ENCODE data around the gene TMEM132C. TPM values are rescaled to one million over a fixed set of nuclear protein-coding genes. Genes with fewer than 3 reads are reported as not detected.

TMEM132C gene
- total RNA-seq, 2 experiments from 2014 or later, result not detected

DNA sequence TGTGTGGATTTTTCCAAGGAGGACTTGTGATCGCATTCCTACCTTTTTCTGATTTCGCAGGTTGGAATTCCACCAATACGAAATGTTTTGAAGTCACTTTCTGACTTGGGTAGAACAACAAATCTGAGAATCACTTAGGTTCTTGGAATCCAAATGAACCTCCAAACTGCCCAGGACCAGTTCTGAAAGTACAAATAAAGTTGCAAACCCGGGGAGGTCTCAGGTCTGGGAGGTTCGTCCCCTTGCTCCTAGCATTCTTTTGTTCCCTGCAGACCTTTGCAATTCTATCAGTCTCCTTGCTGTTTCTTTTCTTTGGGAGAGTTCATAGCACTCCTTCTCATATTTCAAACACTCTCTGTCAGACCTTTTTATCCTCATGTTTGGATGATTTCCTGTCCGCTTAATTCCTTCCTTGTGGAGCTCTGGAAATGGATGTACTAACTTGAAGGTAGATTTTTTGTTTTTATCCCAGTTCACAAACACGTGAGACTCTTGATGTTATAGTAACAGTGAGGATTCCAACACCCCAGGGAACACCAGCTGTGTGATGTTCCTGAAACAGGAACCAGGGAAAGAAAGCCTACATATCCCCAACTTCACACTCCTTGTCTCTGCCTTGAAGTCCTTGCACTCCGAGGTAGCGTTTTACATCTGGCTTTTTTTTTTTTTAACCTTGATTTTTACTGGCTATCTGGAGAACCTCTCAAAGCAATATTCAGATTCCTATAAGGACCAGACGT lies 70.6 kb downstream of the TMEM132C start:
- ChIA-PET POLR2A (no interaction called here), CTCF (no interaction called here)

DNA sequence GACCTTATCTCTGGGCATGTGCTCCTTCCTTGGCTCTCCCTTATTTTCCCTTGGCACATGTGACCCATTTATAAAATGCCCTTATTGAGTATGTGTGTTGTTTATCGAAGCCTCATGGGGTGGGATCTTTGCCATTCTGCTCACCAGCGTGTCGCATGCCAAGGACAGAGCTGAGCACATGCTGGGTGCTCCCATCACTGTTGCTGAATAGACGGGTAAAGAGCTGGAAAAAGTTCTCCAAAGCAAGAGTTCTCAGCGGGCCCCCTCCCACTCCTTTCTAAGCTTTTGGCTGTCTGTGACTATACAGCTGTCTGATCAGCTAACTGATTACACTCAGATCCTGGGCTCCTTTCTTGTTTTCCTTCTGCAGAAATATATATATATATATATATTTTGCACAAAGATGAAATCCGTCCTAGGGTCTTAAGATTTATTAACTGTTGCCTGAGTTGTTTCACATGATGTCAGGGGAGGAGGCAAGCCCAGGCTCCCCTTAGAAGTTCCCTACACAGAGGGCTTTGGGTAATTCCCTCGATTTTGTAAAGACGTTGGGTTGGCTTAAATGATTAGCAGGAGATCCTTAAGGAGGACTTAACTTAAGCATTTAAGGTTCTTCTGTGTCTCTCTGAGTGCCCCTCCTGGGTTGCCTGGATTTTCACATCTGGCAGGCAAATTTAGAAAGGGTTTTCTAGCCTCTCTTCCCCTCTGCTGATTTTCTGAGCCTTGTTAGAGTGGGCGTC lies 71.6 kb downstream of the TMEM132C start:
- POLR2A ChIA-PET, result no interaction called here
- CTCF ChIA-PET, result no interaction called here

DNA sequence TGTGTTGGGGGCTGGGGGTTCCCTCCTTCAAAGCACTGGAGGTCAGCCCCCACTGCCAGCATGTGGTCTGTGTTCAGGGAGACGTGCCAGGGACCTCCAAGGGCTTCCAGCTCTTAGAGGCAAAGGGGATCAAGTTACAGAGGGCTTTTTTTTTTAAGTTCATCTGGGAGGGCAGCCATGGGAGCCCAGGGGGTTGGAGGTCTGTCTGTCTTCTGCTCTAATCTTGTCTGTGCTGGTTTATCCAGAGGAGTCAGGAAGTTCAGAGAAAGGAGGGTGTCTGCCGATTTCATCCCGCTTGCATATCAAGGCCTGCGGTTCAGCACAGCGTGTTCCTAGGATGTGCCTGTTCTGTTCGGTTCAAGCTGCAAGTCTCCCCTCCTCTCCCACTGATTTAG lies 72.2 kb downstream of the TMEM132C start:
- ChIA-PET CTCF (no interaction called here), POLR2A (no interaction called here)

DNA sequence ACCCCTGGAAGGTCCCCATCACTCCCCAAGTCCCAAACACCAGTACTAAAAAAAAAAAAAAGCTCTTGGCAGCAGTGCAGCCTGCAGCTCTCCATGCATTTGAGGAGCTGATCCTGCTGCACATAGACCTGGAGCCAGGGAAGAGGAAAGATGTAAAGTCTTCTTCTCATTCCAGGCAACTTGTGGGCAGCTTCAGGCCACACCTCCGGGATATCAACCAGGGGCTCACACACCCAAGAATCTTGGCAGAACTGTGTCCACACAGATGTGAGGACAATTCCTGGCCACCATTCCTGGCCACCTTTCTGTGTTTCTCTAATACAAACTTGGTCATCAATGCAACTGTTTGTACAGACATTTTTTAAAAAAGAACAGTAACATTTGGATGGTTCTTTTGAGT lies 72.7 kb downstream of the TMEM132C start:
- CTCF ChIA-PET, result no interaction called here

DNA sequence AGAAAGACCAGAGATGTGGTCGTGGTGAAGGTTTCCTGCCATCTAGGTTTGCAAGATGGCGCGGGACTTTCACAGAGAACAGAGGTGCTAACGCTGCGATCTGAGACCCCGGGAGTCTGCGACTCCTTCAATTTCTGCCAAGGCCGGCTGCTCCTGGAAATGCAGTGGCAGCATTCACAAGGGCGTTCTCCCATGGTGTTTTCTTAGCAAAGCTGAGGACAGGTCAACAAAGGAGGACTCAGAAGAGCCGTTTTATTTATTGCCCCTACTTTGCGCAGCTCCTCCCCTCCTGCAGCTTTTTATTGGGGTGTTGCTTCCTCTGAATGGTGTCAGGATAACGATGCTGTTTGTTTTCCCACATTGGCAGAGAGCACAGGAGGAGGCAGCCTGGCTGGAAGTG lies 86.3 kb downstream of the TMEM132C start:
- CTCF ChIA-PET, result no interaction called here
- POLR2A ChIA-PET, result no interaction called here

More for the DNA sequence above, 72.7 kb downstream of the TMEM132C start:
- POLR2A ChIA-PET, result no interaction called here

DNA sequence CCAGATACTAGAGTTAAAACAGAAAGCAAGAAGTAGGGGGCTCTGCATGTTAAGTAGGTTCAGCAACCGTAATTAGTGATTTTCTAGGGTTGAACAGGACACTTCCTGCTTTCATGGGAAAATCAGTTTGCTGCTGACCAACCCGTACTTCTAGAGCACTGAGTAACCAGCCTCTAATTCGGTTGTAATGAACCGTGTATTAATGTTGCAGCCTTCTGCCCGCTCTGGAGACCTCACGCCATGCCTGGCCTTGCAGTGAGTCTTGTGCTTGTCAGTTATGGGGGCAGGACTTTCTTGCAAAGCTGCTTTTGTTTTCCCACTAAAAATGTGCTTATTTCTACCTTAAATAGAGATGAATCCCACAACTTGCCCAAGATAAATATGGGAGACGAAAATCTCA lies 89.6 kb downstream of the TMEM132C start:
- ChIA-PET CTCF (no interaction called here), POLR2A (no interaction called here)

DNA sequence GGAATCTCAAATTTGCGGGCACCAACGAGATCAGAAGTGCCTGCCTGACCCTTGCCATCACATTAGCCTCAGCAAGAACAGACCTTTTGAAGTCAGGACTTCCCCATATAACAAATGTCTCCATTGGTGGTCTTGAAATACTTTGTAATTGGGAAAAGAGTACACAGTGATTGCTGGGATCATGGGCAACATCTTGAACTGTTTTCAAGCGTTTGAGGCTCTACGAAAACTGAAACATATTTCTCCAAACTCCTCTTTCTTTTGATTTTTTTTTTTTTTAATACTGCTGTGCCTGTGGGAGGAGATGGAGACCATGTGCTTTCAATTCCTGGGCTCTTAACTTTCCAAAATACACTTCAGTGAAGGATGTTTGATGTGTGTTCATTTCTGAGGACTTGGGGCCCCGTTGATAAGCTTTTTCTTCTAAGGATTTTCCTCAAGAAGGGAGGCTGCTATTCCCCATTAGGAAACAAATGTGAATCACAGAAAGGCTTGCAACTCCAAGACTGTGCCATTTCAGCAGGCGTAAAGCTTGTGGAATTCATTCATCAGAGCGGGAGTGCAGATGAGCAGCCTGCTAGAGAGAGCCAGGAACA lies 94.5 kb downstream of the TMEM132C start:
- POLR2A ChIA-PET, result no interaction called here
- CTCF ChIA-PET, result no interaction called here

DNA sequence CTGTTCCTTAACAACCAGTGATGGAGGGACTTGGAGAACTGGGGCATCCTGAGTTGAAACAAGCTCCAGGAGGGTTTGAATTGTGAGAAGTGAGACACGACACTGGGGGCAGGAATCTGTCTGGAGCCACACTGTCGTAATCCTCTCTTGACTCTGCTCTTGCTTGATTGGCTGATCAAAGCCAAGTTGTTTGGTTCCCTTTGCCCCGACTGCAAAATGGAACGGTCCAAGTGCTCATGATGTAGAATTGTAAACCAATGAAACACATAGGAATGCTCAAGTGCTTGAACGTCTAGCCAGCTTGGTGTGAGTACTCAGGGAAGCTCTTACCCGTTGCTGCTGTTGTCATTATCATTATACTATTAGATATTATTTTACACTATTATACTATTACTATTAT lies 98.1 kb downstream of the TMEM132C start:
- CTCF ChIA-PET, result no interaction called here
- POLR2A ChIA-PET, result no interaction called here

DNA sequence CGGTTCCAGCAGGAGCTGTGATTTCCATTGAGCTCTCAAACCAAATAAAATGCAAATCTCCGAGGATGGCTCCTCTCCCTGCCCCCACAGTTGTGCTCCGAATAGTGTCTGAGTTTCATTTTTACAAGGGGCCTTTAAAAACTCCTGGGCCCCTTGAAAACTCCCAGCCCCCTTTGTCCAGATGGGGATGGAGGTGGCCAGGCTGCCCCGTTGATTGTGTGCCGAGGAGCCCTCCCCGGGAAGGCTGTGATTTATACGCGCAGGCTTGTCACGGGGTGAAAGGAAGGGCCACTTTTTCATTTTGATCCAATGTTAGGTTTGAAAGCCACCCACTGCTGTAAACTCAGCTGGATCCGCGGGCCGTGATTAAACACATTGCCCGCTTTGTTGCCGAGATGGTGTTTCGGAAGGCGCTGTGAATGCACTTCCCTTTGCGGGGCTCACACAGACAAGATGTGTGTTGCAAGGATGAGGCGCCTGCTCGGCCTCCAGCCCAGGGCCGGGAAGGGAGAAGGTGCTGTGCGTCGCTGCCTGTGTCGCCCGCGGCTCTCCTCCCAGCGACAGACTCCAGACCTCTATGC lies 98.8 kb downstream of the TMEM132C start:
- ChIA-PET CTCF (no interaction called here), POLR2A (no interaction called here)

DNA sequence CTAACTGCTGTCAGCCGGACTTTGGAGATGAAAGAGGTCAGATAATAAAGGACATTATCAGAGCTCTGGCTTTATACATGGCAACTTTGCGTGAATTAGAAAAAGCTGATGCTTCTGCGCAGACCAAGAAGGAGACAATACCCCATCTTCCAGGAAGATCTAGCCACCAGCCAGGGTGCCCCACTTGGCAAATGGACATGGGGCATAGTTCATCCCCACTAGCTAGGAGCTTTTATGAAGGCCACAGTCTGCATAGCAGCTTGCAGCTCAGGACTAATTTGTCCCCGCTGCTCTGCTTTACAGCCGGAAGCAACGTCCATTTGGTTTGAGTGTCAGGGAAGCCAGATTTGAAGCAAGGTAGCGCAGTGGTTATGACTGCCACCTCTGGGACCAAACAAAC lies 101.0 kb downstream of the TMEM132C start:
- ChIA-PET POLR2A (no interaction called here), CTCF (no interaction called here)

DNA sequence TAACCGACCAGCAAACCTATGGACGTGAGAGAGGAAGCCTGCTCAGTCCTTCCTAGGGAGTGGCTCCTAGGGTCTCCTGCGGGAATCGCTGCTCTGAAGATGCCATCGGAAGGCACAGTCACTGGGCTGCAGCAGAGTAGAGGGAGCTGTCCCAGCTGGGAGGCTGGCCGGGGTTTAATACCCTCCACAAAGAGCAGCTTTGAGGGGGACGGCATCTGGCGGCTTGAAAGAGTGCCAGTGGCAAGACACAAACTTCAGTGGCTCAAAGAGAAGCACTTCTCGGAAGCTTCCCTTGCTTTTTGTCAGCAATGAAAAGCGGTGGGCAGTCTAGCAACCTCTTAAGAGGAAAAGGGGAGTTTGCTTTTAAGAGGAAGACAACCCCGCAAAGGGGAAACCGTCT lies 114.6 kb downstream of the TMEM132C start:
- CTCF ChIA-PET, result no interaction called here

DNA sequence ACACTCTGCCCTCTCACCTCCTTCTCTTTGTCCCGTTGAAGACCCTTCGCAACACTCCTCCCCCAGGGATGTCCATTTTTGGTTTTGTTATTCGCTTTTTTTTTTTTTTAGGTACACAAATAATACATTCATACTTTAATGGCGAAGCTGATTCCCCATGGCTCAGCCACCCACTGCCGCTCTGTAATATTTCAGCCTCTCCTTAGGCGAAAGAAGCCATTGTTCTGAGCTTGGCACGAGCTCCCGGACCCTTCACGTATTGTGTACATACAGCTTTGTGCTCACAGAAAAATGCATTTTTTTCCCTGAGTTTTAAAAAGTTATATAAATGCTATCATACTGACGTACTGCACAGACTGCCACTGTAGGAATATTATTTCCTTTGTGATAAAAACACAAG lies 115.0 kb downstream of the TMEM132C start:
- ChIA-PET CTCF (no interaction called here), POLR2A (no interaction called here)

More for the DNA sequence above, 114.6 kb downstream of the TMEM132C start:
- POLR2A ChIA-PET, result no interaction called here

DNA sequence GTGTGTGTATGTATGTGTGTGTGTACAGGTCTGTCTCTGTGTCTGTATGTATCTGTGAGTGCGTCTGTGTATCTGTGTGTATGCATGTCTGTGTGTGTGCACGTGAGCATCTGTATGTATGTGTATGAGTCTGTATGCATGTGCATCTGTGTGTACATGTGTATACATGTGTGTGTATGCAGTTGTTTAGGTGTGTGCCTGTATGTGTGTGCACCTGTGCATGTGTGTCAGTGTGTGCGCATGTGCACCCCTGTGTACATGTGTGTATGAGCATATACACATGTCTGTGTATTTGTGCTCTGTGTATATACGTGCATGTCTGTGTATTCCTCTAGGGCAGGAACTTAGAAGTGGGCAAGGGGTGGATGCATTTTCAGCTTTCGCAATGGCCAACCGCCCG lies 116.0 kb downstream of the TMEM132C start:
- ChIA-PET CTCF (no interaction called here), POLR2A (no interaction called here)

DNA sequence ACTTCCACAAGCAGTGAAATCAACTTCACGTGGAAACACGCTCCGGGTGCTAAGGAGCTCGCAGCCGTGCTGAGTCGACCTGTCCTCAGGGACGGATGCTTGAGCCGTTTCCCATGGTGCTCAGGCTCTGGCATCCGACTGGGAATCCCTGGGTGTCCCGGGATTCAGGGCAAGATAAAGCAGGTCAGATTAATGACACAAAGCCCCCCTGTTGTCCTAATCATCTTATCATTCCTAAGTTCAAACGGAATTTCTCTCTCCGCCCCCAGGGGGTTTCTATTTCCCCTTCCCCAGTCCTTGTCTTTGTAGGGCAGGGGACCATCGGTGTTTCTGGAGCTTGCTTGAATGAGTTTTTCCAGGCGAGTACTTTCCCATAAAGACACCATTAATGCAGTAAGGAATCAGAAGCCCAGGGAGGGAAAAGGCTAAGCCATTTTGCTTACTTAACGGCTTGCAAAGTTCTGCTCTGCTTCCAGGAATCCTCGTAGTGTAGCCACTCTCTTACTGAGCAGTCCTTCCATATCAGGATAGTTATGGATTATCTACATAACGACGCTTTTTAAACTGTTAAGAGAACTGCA lies 116.5 kb downstream of the TMEM132C start:
- ChIA-PET CTCF (no interaction called here), POLR2A (no interaction called here)

DNA sequence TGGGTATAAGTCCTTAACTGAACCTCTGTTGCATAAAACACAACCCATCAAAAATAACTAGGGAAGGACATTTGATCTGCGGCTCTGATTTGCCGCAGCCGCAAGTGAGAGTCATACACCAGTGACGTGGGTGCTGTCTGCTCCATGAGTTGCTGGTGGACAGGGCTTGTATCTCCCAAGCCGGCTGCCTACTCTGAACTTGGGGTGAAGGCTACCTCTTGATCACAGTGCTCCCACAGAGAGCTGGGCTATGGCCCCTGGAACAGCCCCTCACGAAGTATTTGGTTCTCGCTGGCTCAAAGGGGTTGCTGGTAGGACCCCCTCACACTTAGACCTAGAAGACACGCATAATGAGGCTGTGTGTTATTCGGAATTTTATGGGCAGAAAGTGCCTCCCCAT lies 118.8 kb downstream of the TMEM132C start:
- POLR2A ChIA-PET, result no interaction called here
- CTCF ChIA-PET, result no interaction called here

DNA sequence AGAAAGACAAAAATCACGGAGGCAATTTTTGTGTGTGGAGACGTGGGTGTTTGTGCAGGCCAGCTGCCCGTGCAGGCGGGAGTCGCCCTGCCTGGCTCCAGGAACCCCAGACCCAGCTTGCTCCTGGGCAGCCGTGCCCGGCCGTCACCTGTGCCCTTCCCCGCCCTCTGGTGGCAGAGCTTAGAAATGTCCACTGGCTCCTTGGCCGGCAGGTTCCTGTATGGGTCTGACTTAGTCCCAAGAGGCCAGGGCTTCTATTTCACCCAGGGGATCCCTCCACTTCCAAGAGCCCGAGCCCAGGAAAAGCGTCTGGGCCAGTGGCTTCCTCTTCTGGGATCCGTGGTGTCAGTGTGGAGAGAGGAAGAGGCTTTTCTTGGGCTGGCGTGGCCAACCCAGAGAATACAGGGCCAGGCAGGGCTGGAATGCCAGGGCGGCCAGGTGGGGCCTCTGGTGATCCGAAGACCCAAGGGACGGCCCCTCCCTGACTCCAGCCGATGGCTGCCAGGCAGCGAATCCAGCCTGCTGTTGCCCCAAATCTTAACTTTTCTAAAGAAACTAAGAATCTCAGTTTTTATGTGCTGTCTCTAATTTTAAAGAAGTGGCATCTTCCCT lies 120.9 kb downstream of the TMEM132C start:
- POLR2A ChIA-PET, result no interaction called here

DNA sequence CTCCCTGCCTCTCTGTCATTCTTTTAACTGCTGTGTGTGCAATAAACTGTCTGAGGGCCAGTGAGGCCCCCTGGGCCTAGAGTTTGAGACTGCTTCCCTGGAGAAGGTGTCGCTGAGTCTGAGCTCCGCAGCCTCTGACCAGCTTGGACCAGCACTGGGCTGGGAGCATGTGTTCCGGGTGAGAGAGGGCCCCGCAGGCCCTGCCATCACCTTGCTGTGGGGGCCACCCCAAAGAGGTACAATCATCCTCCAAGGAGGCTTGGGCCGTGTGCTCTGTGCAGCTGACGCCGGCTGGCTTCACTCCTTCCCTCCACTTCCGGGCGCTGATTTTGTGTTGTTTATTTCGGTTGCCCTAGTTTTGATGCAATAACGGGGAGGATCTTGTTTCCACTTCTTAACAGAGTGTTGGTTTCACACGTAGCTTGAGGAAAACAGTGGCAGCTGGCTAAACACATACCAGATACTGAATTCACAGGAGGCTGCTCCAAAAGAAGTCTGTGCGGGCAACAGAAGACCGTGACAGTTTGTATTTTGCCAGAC lies 121.6 kb downstream of the TMEM132C start:
- ChIA-PET CTCF (interaction anchor here (1.3 kb wide), 1 partner anchor 10 kb away, joined by 4 read pairs; no protein-coding TSS in a partner anchor), POLR2A (no interaction called here)

More for the DNA sequence above, 120.9 kb downstream of the TMEM132C start:
- CTCF ChIA-PET, result interaction anchor here (1.3 kb wide), 1 partner anchor 10 kb away, joined by 4 read pairs; no protein-coding TSS in a partner anchor

DNA sequence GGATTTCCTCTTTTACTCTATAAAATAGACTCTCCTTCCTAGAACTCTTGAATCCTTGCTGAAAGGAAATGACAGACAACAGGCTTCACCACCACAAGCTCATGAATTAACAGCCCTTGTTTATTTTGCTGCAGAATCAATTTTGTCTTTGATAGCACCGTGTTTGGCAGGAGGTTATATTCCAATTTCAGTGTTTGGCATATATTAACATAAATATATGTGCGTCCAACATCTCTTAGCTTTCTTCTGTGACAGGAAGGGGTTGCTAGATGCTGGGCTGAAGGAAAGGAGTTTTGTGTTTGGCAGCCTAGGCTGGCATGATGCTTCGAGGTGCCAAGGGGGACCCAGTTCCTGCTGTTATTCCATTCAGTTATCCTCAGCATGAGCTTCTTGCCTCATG lies 126.4 kb downstream of the TMEM132C start:
- CTCF ChIA-PET, result no interaction called here
- POLR2A ChIA-PET, result no interaction called here

DNA sequence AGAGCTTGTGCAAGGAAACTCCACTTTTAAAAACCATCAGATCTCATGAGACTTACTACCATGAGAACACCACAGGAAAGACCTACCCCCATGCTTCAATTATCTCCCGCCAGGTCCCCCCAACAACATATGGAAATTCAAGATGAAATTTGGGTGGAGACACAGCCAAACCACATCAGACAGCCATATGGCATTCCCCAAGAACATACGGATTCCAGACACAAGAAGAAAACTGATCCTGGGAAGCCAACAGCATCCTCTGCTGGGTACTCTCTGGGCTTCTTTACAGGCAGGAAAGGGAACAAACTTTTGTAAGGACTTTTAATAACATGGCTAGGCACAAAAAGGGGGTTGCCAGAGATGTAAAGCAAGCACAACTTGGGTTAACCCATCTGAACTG lies 127.2 kb downstream of the TMEM132C start:
- POLR2A ChIA-PET, result no interaction called here
- CTCF ChIA-PET, result no interaction called here

DNA sequence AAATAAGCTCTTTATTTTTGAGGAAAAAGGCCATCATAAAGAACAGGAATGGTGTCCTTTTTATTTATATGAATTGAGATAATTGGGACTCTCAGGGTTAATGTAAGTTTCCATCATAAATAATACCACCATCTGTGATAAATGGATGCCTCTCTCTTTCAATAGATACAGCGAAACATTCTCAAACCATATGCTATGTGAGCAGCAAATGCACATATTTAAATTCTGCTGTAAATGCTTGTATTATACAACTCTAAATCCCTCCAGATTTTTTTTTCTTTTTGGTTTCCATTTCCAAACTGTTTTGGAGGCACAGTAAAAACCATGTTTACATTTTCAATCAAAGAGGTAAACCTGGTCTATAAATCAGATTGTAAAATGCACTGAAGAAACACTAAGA lies 132.3 kb downstream of the TMEM132C start:
- CTCF ChIA-PET, result no interaction called here
- POLR2A ChIA-PET, result no interaction called here

All from activated CD8-positive, alpha-beta memory T cell treated with anti-CD3 and anti-CD28 coated beads for 36 hours (primary cell).